OCI-M2 (cell line): ENCODE measurements around the gene CT83.

Experiments
- DNase-seq: peaks from one replicate; lab custom pipeline; 2025; ENCODE audit not compliant: unreplicated experiment; lab: John Stamatoyannopoulos, UW

The CT83 gene, protein sequence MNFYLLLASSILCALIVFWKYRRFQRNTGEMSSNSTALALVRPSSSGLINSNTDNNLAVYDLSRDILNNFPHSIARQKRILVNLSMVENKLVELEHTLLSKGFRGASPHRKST

DNA sequence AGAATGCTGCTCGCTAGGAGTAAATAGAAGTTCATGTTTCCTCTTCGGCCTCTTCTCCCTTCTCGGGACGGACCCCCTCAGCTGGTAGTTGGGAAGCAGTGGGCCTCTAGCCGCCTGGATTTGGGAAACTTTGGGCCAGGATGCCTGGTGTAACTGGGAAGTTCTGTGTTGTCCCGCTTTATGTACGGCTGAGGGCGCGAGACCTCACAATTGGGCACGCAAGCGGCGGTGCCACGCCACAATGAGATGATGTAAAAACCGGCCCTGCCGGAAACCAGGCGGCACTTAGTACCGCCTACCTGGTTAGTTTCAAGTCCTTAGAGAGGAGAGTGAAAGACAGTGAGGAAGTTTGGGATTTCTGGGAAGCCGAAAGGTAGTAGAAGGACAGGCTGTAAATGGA is at the start of gene CT83:
CT83 (minus strand) TSS at position 155 of the 400 bp plus-strand sequence; CDS start at position 35, 120 bp downstream.
- no peak for DNase-seq

DNA sequence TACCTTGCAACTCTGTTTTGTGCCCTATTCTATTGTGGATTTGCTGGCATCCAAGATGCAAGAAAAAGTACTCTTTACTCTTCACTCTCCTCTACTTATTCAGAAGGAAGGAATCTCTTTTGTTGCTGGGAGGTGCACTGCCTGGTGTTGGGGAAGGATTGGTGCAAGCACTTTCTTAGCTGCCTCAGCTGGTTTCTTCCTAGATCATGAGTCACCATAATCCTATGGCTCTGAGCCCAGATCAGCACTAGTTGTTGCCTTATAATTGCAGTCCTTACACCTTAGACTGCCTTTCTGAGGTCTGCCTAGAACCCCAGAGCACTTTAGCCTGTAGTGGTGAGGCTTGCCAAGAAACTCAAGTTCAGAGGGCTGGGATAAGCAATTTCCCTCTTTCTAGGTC is 37.0 kb upstream of the CT83 start:
- no peak for DNase-seq

DNA sequence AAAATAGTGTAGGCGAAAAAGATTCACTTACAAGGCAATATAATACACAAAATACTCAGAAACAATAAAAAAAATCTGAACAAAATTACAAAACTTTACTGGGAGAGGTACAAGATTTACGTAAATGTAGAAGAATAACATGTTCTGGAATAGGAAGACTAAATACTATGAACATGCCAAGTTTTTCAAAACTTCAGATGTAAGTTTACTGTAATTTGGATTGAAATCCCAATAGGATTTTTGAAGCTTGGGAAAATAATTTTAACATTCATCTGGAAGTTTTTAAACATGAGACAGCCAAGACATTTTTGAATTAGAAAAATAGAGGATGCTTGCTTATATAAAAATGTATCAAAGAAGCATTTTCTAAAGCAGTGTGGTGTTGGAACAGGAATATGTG is 30.5 kb upstream of the CT83 start:
- no peak for DNase-seq

DNA sequence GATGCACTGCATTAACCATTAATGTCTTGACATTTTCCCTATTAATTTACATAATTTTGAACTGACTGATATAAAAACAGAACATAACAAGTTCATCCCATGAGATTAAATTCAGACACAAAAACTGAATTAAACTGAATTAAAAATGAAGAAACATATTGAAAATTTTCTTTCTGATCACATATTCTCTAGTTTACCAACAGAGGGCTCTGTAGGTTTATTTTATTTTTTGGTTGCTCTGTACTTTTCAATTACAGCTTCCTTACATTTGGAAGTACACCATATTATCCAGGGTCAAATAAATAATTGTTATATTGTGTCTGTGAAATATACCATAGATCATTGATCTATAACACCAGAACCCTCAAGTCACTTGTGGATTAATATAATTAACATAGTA is 27.3 kb upstream of the CT83 start:
- DNase-seq = no peak

DNA sequence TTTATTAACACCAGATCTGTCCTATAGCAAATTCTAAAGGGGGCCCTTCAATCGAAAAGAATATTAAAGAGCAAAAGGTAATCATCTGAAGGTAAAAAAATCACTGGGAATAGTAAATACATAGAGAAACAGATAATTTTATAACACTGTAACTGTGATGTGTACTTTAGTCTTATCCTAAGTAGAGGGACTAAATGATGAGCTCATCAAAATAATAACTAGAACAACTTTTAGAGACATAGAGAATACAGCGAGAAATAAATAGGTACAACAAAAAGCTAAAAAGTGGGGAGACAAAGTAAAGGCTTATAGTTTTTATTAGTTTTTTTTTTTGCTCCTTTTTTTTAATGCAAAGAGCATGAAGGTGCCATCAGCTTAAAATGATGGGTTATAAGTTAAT is 17.3 kb upstream of the CT83 start:
- DNase-seq = no peak

DNA sequence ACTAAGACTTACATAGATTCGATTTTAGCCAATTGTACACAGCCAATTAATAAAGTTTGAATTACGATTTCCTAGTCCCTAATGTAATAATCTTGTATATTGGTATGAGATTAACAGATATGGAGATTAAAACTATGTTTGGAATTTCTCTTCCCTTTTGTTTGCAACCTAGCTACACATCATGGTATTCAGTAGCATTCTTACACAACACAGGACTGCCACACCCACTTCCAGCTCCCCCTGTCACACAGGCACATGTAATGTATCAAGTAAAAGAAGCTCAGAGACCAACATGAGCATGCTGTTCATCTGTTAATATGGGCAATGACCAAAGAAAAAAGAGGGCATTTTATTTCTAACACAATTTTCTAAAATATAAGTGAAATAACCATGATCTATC is 13.6 kb downstream of the CT83 start:
- no peak for DNase-seq

DNA sequence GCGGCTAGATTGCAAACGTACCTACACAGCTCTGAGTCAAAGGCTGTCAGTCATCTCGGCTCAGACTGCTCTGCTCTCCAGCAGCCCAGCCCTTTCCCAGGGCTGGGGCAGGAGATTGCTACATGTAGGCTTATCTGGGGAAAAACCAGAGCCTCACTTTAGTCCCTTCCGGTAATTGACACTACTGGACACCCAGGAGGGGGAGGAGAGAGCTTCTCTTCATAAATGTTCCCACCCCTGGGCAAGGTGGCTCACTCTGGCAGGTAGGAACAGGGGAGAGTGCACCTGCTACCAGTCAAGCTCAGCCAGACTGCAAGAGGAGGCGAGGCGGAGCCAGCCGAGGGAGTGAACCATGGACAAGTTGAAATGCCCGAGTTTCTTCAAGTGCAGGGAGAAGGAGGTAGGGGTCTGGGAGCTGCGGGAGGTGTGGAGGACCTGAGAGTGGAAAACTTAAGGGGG is 26.4 kb downstream of the CT83 start, which contains the start of gene SLC6A14:
SLC6A14 (plus strand) TSS at position 249 of the 459 bp plus-strand sequence; CDS start at position 353, 104 bp downstream.
- no peak for DNase-seq

DNA sequence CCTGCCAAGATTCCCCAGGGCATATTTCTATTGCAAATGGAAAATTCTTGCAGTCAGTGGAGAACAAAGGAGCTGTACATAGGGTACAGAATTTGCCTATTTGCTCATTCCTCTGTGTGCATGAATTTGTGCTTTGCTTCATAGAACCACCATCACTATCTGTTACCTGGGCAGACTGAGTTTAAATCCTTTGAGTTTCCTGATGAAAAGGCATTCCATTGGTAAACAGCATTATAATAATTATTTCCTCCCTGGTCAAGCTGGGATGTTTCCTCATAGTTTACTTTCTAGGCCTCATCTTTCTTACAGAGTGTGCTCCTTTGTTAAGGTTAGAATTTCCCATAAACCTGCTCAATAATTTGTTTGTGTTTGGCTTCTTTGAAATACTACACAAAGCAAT is 27.2 kb downstream of the CT83 start:
- DNase-seq = no peak

DNA sequence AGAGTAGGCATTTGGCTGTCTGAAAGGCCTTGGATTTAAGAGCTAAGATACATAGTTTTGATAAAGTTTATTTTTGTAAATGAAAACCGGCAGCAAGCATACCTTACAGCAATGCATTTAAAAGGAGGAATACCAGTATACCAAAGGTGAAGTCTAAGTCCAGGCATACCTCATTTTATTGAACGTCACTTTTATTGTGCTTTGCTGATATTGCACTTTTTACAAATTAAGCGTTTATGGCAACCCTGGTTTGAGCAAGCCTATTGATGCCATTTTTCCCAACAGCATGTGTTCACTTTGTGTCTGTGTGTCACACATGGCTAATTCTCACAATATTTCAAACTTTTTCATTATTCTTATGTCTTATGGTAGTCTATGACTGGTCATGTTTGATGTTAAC is 34.8 kb downstream of the CT83 start:
- DNase-seq = no peak

DNA sequence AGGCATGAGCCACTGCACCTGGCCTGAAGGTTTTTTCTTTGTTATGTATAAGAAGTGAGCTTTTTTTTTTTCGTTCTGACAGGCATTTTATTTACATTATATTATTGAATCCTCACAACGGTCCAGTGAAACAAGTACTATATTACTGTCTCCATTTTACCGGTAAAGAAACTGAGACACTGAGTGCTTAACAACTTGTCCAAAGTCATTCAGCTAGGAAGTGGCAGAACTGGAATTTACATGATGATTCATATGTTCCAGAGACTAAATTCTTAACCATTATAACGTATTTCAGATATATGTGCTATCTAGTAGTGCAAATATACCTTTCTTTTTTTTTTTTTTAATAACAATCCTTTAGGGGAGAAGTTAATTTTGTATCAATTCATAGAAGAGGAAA is 44.8 kb downstream of the CT83 start:
- no peak for DNase-seq

DNA sequence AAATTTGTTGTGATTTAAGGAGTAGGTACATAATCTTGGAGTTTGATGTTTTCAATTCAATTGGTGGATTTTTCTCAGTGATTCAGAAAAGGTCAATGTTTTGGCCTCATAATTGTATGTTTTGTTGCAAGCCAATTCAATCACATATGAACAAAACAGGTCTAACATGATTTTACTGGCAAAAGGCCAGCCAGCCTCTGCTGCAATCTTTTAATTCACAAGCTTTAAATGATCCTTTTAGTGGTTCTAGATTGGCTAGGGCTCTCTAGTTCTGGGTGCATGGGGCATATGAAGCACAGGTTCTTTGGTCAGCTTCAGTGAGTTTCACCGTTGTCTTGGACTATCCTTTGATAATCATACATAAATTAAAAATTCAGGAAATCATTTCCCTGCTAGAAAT is 45.6 kb downstream of the CT83 start:
- DNase-seq = no peak

DNA sequence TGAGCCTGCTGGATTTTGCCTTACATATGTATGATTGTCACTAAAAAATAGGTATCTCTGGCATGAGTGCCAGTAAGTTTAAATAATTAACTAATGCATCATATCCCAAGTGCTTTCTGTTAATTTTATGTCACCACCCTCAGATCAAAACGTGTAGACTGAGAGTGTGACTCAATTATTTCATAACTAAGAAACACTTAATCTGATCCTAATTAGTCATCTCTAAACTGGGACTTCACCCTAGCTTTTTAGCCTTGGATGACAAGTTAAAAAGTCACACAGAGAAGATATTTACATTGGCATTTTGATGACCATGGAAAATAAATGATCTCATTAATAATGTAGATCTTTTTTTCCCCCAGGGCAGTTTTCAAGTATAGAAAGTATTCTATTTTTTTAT is 49.5 kb downstream of the CT83 start:
- no peak for DNase-seq
